NCI-H1105 treated with DMSO at 0.1 percent for 48 hours (cell line): ENCODE data around the gene SH2D6.
"Not testable (repeated sequence)": the region's sequence is repeated elsewhere in the genome, so short reads cannot be mapped to it uniquely, and the experiment has no call there.

Experiments used
- DNase-seq: peaks from one replicate; lab custom pipeline; 2025; lab: John Stamatoyannopoulos, UW

SH2D6 gene

GRCh38 chr2:85422072-85422457 is 3.6 kb downstream of the SH2D6 start:
- no peak for DNase-seq

- DNase-seq = no peak
Measured at GRCh38 chr2:85423525-85423924, 5.0 kb downstream of the SH2D6 start.

- no peak for DNase-seq
Measured at GRCh38 chr2:85425588-85425987, 7.1 kb downstream of the SH2D6 start.

GRCh38 chr2:85427300-85427835 is 8.9 kb downstream of the SH2D6 start:
- DNase-seq = no peak

- no peak for DNase-seq
Measured at GRCh38 chr2:85428343-85428881, 9.9 kb downstream of the SH2D6 start.

GRCh38 chr2:85429213-85429923 is 10.9 kb downstream of the SH2D6 start:
- DNase-seq = no peak

GRCh38 chr2:85429924-85430289 is 11.4 kb downstream of the SH2D6 start:
- no peak for DNase-seq

- DNase-seq = no peak
Measured at GRCh38 chr2:85430752-85431569, 12.4 kb downstream of the SH2D6 start.

GRCh38 chr2:85431570-85432205 is 13.2 kb downstream of the SH2D6 start:
- DNase-seq = no peak

- DNase-seq = peak; percentile 15
Measured at GRCh38 chr2:85433511-85434089, 15.1 kb downstream of the SH2D6 start.

GRCh38 chr2:85434696-85435095 is 16.2 kb downstream of the SH2D6 start:
- no peak for DNase-seq

GRCh38 chr2:85435220-85435958 is 16.9 kb downstream of the SH2D6 start:
- DNase-seq = no peak

- DNase-seq = no peak
Measured at GRCh38 chr2:85435981-85436835, 17.7 kb downstream of the SH2D6 start.

- no peak for DNase-seq
Measured at GRCh38 chr2:85436836-85437487, 18.4 kb downstream of the SH2D6 start.

GRCh38 chr2:85437488-85438200 is 19.1 kb downstream of the SH2D6 start:
- peak; percentile 73 for DNase-seq

- DNase-seq = no peak
Measured at GRCh38 chr2:85438201-85439024, 19.9 kb downstream of the SH2D6 start.

- no peak for DNase-seq
Measured at GRCh38 chr2:85439025-85439472, 20.5 kb downstream of the SH2D6 start.

- not testable (repeated sequence) for DNase-seq
Measured at GRCh38 chr2:85439569-85439968, 21.1 kb downstream of the SH2D6 start.
